Measurements from ENCODE around the gene PPP2R3A. TPM values are rescaled to one million over a fixed set of nuclear protein-coding genes. Genes with fewer than 3 reads are reported as not detected.

Gene PPP2R3A
- total and polyA plus RNA-seq, 2 of the 13 experiments (the other 11 are each of a cell fraction or from before 2014, with no cell fraction given), result 0.07 to 0.12 TPM

DNA sequence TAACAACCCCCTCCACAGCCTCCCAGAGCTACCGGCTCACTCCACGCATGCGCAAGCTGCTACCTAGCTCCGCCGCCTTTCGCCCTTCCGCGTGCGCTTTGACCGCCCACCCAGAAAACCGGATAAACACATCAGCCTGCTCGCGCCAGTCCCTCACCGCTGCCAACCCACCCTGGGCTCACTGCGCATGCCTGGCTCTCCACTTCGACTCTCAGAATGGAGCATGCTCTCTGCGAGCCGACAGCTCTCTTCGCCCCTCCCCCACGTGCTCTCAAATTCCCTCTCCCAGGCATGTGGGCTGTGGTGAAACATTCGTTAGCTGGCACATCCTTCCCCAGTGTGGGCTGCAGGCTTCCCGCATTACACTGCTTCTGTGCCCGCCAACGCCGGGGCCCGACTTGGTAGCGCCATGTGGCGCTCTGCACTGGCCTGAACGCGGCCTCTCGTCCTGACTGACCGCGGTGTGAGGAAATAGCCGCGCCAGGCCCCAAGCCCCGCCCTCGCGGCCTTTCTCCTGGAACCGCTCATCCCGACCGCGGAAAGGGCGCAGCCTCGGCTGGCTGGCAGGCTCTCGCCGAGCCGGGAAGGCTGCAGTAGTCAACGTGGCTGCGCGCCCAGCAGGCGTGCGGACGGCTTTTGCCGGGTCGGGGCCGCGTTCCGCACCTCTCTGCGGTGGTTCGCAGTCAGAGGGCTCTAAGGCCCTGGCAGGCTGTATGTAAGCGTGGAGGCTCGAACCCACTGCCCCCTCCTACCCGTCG is 231.1 kb downstream of the PPP2R3A start (continued):
- no peak for TF ChIP-seq MAFG (CRISPR knock-in tag; IDR thresholded peaks at IDR 0.05)
- TF ChIP-seq FLYWCH1 (CRISPR knock-in tag; IDR thresholded peaks at IDR 0.05), result 0 out of 2 replicates have a peak, but pooled peaks have one; percentile 79
- peak; percentile 84; the same call in 1 of the 2 replicates for TF ChIP-seq ETS1 (CRISPR knock-in tag; IDR thresholded peaks at IDR 0.05)
- TF ChIP-seq ZNF777 (CRISPR knock-in tag; IDR thresholded peaks at IDR 0.05), result peak; percentile 78
- TF ChIP-seq SIX1 (CRISPR knock-in tag; IDR thresholded peaks at IDR 0.05; ENCODE audit: borderline replicate concordance), result peak; percentile 63; the same call in 1 of the 2 replicates
- peak; percentile 59 for TF ChIP-seq ZNF101 (CRISPR knock-in tag; IDR thresholded peaks at IDR 0.05; ENCODE audit: borderline replicate concordance, low read depth)
- peak; percentile 97 for TF ChIP-seq ZNF616 (CRISPR knock-in tag; IDR thresholded peaks at IDR 0.05; ENCODE audit: low read depth)
- TF ChIP-seq ZNF564 (CRISPR knock-in tag; IDR thresholded peaks at IDR 0.05), result peak; percentile 95; the same call in 1 of the 2 replicates
- no peak for TF ChIP-seq MATR3 (CRISPR knock-in tag; IDR thresholded peaks at IDR 0.05)
- peak; percentile 29; the same call in 1 of the 2 replicates for TF ChIP-seq KDM5A (IDR thresholded peaks at IDR 0.05; ENCODE audit: borderline replicate concordance, low read length)
- TF ChIP-seq ZBTB37 (CRISPR knock-in tag; IDR thresholded peaks at IDR 0.05), result peak; percentile 80
- peak; percentile 7 for TF ChIP-seq CCAR2 (optimal IDR thresholded peaks at IDR 0.05; ENCODE audit: low read depth, low read length)
- peak; percentile 98 for TF ChIP-seq NFATC3 (CRISPR knock-in tag; IDR thresholded peaks at IDR 0.05)
- TF ChIP-seq ZFAT (CRISPR knock-in tag; conservative IDR thresholded peaks at IDR 0.05), result 0 out of 2 replicates have a peak, but pooled peaks have one; percentile 79
- TF ChIP-seq FOXK1 (CRISPR knock-in tag; IDR thresholded peaks at IDR 0.05; ENCODE audit: borderline replicate concordance, low read depth), result peak; percentile 58; the same call in 1 of the 2 replicates
- no peak for TF ChIP-seq ATM (IDR thresholded peaks at IDR 0.05; ENCODE audit: borderline replicate concordance)
- peak; percentile 99 for TF ChIP-seq ZNF781 (CRISPR knock-in tag; IDR thresholded peaks at IDR 0.05; ENCODE audit: borderline replicate concordance, not compliant biosample characterization)
- peak; percentile 97; the same call in 1 of the 2 replicates for TF ChIP-seq ZNF260 (CRISPR knock-in tag; IDR thresholded peaks at IDR 0.05; ENCODE audit: borderline replicate concordance, low read depth)
- TF ChIP-seq GPBP1L1 (CRISPR knock-in tag; IDR thresholded peaks at IDR 0.05), result no peak
- TF ChIP-seq REXO4 (CRISPR knock-in tag; IDR thresholded peaks at IDR 0.05; ENCODE audit: borderline replicate concordance), result peak; percentile 98
- no peak for TF ChIP-seq TRIM24 (CRISPR knock-in tag; IDR thresholded peaks at IDR 0.05)
- TF ChIP-seq ZNF547 (CRISPR knock-in tag; IDR thresholded peaks at IDR 0.05), result peak; percentile 99

Measured in HepG2 (cell line).